ENCODE measurements around the gene RENBP. TPM values are rescaled to one million over a fixed set of nuclear protein-coding genes. Genes with fewer than 3 reads are reported as not detected.

The RENBP gene
- total RNA-seq, 2 donors from 2014 or later: 11.6 to 13.9 TPM

DNA sequence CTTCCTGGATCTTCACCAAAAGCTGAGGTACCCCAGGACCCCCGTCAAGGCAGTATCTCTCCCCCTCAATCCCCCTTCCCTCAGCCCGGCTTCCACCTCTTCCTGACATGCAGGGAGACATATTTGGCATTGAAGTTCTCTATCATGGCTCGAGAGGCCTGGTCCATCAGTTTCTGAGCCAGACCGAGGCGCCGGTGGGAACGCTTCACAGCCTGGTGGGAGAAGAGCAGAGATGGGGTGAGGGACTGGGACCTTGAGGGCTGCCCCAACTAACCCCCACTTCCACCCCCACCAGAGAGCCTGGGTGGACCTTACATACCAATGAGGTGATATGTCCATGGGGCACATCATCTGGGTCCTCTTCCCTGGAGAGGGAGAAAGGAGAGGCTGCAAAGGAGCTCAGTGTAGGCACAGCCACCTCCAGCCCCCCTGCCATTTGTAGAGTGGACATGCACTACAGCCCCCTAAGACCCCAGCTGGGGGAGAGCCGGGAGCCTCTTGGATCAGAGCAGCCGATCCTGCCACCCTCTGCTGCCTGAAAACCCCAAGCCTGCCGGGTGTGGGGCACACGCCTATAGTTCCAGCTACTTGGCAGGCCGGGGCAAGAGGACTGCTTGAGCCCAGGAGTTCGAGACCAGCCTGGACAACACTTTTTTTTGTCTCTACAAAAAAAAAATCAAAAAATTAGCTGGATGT lies 12.1 kb downstream of the RENBP start:
- H3K4me1 Mint-ChIP-seq (ENCODE audit: low read depth): peaks cover 40% of the 10 kb centered on the region
- peaks cover 0 to 3% of the 10 kb centered on the region in 2 donors for H3K36me3 Mint-ChIP-seq (ENCODE audit: insufficient read depth in 2 of 2)
- no peak for DNase-seq
- H3K4me3 Mint-ChIP-seq: no peak overlapping the region
- no peak for ATAC-seq (replicated peaks in 1 of 2)
- H3K27me3 Mint-ChIP-seq (ENCODE audit: low read depth): peaks cover 6% of the 10 kb centered on the region
- no peaks in the 10 kb centered on the region for H3K9me3 Mint-ChIP-seq
- no peak overlapping the region for H3K27ac Mint-ChIP-seq

DNA sequence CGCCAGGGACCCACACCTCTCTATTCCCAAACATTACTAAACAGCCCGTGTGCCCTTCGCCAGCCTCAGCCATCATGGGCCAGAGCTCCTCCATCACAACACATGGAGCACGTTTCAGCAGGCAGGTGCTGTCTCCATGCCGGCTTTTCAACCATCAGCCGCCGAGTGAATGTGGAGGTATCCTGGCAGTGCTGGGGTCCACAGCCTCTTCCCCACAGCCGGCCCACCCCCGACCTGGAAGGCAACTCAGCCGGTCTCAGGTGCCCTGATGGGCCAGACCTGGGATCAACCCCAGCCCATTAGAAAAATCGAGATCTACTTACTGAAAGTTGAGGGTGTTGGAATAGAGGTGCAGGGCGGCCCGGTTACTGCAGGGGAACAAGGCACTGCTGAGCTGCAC lies 12.7 kb downstream of the RENBP start:
- Mint-ChIP-seq H3K4me1 (ENCODE audit: low read depth) (peaks cover 45% of the 10 kb centered on the region), H3K27ac (no peak overlapping the region), H3K4me3 (no peak overlapping the region), H3K27me3 (ENCODE audit: low read depth) (peaks cover 5% of the 10 kb centered on the region), H3K36me3 (ENCODE audit: insufficient read depth in 2 of 2) (peaks cover 0 to 3% of the 10 kb centered on the region in 2 donors), H3K9me3 (no peaks in the 10 kb centered on the region)
- DNase-seq: no peak
- no peak for ATAC-seq (replicated peaks in 1 of 2)

DNA sequence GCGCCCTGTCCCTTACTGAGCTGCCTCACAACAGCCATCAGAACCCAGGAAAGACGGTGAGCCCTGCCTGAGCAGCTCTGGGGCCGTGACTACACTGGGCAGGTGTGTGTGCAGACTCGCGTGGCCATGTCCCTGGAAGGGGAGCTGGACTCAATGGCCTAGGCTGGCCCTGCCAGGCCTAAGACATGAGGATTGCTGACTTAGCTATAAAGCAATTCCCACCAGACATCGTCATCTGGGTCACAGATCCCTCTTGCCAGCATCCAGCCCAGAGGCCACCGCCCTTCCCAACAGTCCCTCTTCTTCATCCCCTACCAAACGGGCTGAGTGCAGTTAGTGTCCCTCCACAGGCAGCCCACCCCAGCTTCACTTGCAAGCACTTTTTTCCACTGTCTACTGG lies 13.3 kb downstream of the RENBP start:
- H3K9me3 Mint-ChIP-seq: no peaks in the 10 kb centered on the region
- DNase-seq (no peak), ATAC-seq (replicated peaks in 1 of 2) (no peak)
- no peak overlapping the region for H3K4me3 Mint-ChIP-seq
- H3K27me3 Mint-ChIP-seq (ENCODE audit: low read depth): no peaks in the 10 kb centered on the region
- H3K4me1 Mint-ChIP-seq (ENCODE audit: low read depth): peaks cover 44% of the 10 kb centered on the region
- H3K36me3 Mint-ChIP-seq (ENCODE audit: insufficient read depth in 2 of 2): peaks cover 0 to 3% of the 10 kb centered on the region in 2 donors
- H3K27ac Mint-ChIP-seq: no peak overlapping the region

DNA sequence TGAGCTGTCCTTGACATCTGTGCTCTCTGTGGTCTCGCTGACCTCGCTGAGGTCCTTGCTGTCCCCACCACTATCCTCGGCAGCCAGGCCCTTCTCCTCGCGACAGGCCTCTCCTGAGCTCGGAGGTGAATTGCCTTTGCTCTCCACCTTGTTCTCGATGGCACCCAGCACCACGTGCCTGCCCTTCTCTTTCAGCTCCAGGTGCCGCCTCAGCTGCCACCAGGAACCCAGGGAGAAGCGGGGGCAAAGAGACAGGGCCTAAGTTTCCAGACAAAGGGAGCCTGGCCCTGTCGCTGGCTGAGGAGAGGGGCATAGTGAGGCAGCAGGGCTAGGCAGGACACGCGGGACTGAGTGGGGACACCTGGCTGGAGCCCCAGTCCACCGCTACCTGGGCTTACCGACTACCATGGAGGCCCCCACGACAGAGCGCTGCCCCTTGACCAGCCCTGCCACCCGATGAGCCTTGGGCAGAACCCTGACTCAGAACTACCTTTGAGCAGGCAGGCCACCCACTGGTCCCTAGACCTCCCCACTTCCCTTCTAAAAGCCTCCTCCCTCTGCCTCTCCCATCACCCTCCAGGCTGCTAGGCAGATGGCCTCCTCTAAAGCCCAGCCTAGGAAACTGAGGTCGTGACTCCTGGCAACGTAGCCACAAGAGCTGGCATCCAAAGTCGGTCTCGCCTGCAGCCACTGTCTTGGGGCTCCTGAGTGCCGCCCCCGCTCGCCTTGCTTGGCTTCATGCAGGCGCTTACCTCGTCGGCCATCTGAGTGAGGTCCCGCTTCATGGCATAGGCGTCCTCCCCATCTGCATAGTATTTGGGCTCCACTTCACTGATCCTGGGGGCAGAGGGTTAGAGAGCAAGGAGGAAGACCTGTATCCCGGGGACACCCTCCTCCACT lies 14.2 kb downstream of the RENBP start:
- peaks cover 44% of the 10 kb centered on the region for H3K4me1 Mint-ChIP-seq (ENCODE audit: low read depth)
- H3K9me3 Mint-ChIP-seq: no peaks in the 10 kb centered on the region

DNA sequence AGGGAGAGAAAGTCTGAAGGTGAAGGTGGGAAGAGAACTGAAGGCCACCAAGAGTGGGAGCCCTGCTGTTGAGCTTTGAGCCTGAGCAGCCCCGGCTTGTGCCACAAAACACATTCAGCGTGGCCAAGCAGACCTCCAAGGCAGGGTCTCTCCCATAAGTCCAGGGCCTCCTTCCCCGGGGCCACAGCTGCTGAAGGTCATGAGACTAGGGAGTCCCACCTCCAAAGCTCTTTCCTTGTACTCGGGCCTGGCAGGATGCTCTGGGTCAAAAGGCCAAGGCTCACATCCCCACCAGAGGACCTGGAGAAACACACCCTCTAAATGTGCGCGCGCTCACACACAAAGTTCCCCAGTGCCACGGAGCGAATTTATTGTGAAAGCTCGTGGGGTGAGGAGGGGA lies 14.9 kb downstream of the RENBP start:
- H3K4me3 Mint-ChIP-seq: peak overlapping the region in 1 of 2 donors; percentile 88
- H3K27ac Mint-ChIP-seq: peak overlapping the region; percentile 3

More for the DNA sequence above, 14.2 kb downstream of the RENBP start:
- H3K27ac Mint-ChIP-seq: no peak overlapping the region
- H3K4me3 Mint-ChIP-seq: no peak overlapping the region
- no peaks in the 10 kb centered on the region for H3K27me3 Mint-ChIP-seq (ENCODE audit: low read depth)
- no peak for ATAC-seq (replicated peaks in 1 of 2)
- DNase-seq: no peak
- H3K36me3 Mint-ChIP-seq (ENCODE audit: insufficient read depth in 2 of 2): peaks cover 0 to 5% of the 10 kb centered on the region in 2 donors

DNA sequence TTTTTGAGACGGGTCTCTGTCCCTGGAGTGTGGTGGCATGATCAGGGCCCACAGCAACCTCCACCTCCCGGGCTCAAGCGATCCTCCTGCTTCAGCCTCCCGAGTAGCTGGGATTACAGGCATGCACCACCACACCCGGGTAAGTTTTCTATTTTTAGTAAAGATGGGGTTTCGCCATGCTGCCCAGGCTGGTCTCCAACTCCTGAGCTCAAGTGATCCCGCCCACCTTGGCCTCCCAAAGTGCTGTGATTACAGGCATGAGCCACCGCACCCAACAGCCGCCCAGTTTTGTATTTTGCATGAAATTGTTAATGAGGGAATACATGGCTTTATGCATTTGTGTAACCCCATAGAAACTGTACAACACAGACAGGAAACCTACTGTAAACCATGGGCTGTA lies 15.6 kb downstream of the RENBP start:
- Mint-ChIP-seq H3K27me3 (ENCODE audit: low read depth) (no peaks in the 10 kb centered on the region), H3K36me3 (ENCODE audit: insufficient read depth in 2 of 2) (peaks cover 4 to 5% of the 10 kb centered on the region in 2 donors), H3K4me3 (peak overlapping the region; percentile 88 to 90), H3K9me3 (no peaks in the 10 kb centered on the region), H3K27ac (no peak overlapping the region), H3K4me1 (ENCODE audit: low read depth) (peaks cover 53% of the 10 kb centered on the region)
- DNase-seq (no peak), ATAC-seq (replicated peaks in 1 of 2) (no peak)

More for the DNA sequence above, 14.9 kb downstream of the RENBP start:
- no peak for ATAC-seq (replicated peaks in 1 of 2)
- peaks cover 50% of the 10 kb centered on the region for H3K4me1 Mint-ChIP-seq (ENCODE audit: low read depth)
- H3K9me3 Mint-ChIP-seq: no peaks in the 10 kb centered on the region
- H3K36me3 Mint-ChIP-seq (ENCODE audit: insufficient read depth in 2 of 2): peaks cover under 1 to 5% of the 10 kb centered on the region in 2 donors
- no peak for DNase-seq
- no peaks in the 10 kb centered on the region for H3K27me3 Mint-ChIP-seq (ENCODE audit: low read depth)

DNA sequence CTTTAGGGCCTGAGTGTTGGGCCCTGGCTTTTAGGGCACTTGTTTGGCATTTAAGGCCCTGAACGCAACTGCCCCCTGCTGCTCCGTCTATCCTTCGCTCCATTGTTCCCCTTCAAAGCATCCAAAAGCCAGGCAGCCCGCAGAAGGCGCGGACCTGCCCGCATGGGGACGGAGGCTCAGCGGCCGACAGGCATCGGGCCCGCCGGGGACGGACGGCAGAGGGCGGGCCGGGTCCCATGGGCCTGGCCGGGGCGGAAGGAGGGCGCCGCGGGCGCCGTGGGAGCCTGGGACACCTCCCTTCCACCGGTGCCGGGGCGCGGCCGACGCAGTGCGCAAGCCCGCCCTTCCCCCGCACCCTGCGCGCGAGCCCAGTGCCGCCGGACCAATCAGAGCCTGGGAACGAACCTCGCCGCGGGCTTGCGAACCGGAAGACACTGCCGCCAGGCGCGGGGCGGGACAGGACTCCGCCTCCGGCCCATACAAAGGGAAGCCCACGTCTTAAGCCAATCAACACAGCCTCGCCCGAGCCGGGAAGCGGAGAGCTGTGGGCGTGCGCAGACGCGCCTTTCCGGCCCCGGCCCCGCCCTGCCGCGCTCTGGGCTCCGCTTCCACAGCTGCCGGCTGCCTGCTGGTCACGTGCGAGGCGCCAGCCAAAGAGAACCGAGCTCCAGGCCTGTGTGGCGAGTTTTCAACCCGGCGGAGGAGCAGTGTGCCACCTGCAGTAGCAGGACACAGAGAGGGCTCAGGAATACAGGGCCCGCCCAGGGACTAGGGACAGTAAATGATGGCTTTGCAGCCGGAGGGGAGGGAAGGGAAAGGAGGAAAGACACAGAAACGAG lies 16.3 kb downstream of the RENBP start:
- Mint-ChIP-seq H3K27ac (peak overlapping the region; percentile 89), H3K36me3 (ENCODE audit: insufficient read depth in 2 of 2) (peaks cover 4 to 5% of the 10 kb centered on the region in 2 donors), H3K27me3 (ENCODE audit: low read depth) (no peaks in the 10 kb centered on the region), H3K9me3 (no peaks in the 10 kb centered on the region), H3K4me3 (peak overlapping the region; percentile 90 to 97), H3K4me1 (ENCODE audit: low read depth) (peaks cover 57% of the 10 kb centered on the region)
- DNase-seq (peak; percentile 92 to 97), ATAC-seq (replicated peaks in 1 of 2) (peak; percentile 75 to 78)

DNA sequence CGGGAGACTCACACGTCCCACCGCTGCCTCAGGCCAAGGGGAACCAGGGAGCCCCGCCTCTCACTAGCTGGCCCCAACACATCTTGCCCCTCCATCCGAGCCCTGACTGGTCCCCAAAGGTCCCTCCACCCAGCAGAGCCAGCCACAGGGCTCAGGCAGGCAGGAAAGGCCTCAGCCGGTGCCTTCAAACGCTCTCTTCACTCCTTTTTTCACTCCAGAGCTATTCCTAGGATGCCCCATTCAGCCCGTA lies 16.8 kb downstream of the RENBP start:
- H3K4me3 Mint-ChIP-seq: peak overlapping the region; percentile 89 to 97
- ATAC-seq (replicated peaks in 1 of 2) (no peak), DNase-seq (no peak)
- no peaks in the 10 kb centered on the region for H3K9me3 Mint-ChIP-seq
- H3K27me3 Mint-ChIP-seq (ENCODE audit: low read depth): no peaks in the 10 kb centered on the region
- H3K4me1 Mint-ChIP-seq (ENCODE audit: low read depth): peaks cover 62% of the 10 kb centered on the region
- H3K27ac Mint-ChIP-seq: peak overlapping the region; percentile 73
- H3K36me3 Mint-ChIP-seq (ENCODE audit: insufficient read depth in 2 of 2): peaks cover 4 to 5% of the 10 kb centered on the region in 2 donors

DNA sequence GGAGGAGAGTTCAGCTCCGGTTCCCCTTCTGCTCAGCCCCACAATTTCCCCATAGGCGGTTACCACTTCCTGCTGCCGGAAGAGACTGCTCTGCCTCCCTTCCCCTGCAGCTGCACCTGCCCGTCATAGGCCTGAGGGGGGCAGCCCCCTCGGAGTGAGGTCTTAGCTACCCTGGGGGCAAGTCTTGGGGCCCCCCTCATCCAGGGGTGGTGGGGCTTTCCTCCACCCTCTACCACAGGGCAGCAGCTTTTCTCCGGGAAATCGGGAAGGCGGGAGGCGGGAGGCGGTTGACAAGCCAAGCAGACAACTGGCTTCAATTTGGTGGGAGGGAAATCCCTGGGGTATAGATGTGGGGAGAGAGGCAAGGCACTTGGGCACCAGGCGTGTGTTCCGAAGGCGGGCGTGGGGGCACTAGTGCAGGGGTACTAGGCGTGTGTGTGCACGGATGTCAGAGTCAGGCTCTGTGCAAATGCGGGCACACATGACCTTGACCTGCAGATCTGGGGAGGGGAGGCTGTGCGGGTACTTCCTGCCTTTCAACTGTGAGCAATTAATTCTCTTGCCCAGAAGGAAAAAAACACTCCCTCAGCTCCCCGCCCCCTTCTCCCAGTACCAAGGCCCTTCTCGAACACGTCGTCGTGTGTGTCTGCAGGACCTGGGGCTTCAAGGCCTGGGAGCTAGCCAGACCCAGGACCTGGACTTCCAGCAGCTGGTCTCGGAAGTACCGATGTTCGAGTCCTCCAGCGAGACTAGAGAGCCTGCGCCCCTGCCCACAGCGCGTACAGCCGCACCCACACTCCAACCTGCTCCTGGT lies 17.4 kb downstream of the RENBP start:
- Mint-ChIP-seq H3K36me3 (ENCODE audit: insufficient read depth in 2 of 2) (peaks cover 4 to 5% of the 10 kb centered on the region in 2 donors), H3K27ac (peak overlapping the region; percentile 73), H3K9me3 (no peaks in the 10 kb centered on the region), H3K4me1 (ENCODE audit: low read depth) (peaks cover 68% of the 10 kb centered on the region), H3K4me3 (peak overlapping the region; percentile 89 to 97), H3K27me3 (ENCODE audit: low read depth) (no peaks in the 10 kb centered on the region)
- ATAC-seq (replicated peaks in 1 of 2) (peak; percentile 46 to 52), DNase-seq (peak; percentile 74 to 85)

DNA sequence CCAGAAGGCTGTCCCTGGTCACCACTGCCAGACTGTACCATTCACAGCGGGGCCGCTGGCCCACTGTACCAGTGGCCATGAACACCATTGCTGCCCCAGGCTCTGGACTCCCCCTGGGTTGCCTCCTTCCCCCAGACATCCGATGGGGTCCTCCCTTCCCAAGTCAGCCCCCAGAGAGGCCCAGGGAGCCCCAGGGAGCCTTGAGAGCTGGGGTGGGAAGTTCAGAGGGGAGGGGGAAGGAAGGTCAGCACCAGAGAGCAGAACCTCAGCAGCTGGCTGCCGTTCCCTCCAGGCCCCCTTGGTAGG lies 17.9 kb downstream of the RENBP start:
- Mint-ChIP-seq H3K27ac (peak overlapping the region; percentile 89), H3K4me3 (peak overlapping the region; percentile 89 to 97), H3K4me1 (ENCODE audit: low read depth) (peaks cover 71% of the 10 kb centered on the region), H3K9me3 (no peaks in the 10 kb centered on the region), H3K27me3 (ENCODE audit: low read depth) (no peaks in the 10 kb centered on the region), H3K36me3 (ENCODE audit: insufficient read depth in 2 of 2) (peaks cover 4% of the 10 kb centered on the region in 2 donors)
- ATAC-seq (replicated peaks in 1 of 2) (peak; percentile 25), DNase-seq (no peak)

DNA sequence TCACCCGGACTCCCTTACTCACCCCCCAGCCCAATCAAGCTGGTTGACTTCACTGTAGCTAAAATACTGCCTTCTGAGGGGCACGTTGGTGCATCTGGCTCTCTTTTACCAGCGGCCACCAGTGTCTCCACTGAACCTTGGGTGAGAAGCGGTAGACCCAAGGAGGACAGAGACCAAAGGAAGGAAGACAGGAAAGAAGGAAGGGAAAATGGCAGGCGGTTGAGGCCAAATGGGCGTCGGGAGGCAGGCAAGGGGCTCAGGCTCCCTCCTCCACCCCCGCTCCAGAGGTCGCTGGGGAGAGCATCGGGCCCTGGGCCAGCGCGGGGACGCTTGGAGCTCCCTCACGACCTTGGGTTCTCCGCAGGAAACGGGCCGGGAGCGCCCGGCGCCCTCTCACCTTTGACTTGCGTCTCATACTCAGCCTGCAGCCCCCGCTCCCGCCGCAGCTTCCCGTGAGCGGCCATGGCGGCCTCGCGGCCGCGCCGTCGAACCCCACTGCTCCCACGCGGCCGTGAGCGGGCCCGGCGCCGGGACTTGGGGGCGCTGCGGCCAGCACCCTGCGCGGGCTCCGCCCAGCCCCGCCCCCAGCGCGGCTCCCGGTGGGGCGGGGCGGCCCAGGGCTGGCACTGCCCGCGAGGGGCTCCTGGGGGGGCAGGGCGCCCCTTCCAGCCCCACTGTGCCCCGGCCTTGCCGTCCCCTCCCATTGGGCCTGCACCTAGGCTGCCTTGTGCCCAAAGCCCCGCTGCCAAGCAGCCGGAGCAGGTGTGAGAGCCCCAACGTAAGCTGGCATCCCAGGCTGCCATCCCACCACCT lies 18.5 kb downstream of the RENBP start, which contains the start of gene ARHGAP4:
Gene ARHGAP4 (minus strand): TSS at position 526 of the 813 bp plus-strand sequence. CDS start 62 bp downstream, at position 464.
- Mint-ChIP-seq H3K36me3 (ENCODE audit: insufficient read depth in 2 of 2) (peaks cover 2 to 4% of the 10 kb centered on the region in 2 donors), H3K4me1 (ENCODE audit: low read depth) (peaks cover 71% of the 10 kb centered on the region), H3K9me3 (no peaks in the 10 kb centered on the region), H3K27ac (peak within 1 kb of the TSS; percentile 89), H3K4me3 (peak within 1 kb of the TSS; percentile 96 to 97), H3K27me3 (ENCODE audit: low read depth) (no peaks in the 10 kb centered on the region)
- DNase-seq (peak; percentile 72 to 74), ATAC-seq (replicated peaks in 1 of 2) (peak; percentile 25 to 33)

DNA sequence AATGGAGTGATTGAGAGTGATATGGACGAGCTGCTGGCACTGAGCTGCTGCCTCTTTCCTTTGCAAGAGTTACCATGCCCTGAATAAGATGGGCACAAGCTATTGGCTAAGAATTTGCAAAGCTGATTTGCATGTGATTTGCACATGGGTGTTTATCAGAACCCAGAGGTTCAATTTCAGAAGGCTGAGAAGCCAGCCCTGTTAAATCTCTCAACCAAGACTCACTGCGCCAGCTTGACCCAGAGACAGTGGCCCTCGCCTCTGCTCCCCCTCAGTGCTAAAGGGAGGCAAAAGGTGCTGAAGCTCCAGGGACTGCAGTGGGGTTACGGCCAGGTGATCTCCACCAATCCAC lies 19.1 kb downstream of the RENBP start:
- Mint-ChIP-seq H3K9me3 (no peaks in the 10 kb centered on the region), H3K4me1 (ENCODE audit: low read depth) (peaks cover 65% of the 10 kb centered on the region), H3K27me3 (ENCODE audit: low read depth) (no peaks in the 10 kb centered on the region), H3K4me3 (peak overlapping the region; percentile 90 to 96), H3K36me3 (ENCODE audit: insufficient read depth in 2 of 2) (peaks cover 2 to 4% of the 10 kb centered on the region in 2 donors), H3K27ac (peak overlapping the region; percentile 88)
- no peak for DNase-seq
- no peak for ATAC-seq (replicated peaks in 1 of 2)

Data from activated T-cell treated with anti-CD3 and anti-CD28 coated beads, Interleukin-2, amount 50 U/mL, for 72 hours (primary cell).